A549 treated with CORT108297 at 1 μM for 4 hours (cell line): ENCODE results near the gene CACNA1D. TPM values are rescaled to one million over a fixed set of nuclear protein-coding genes. Genes with fewer than 3 reads are reported as not detected.

Experiments used
- total RNA-seq: library from RNA; stranded (reverse); fragments of 200-300 nt; extraction: Qiagen RNA extraction; gene quantifications from 5 replicates; pipeline ENCODE4 v1.2.3, GENCODE V29; 2022

Gene CACNA1D
- 0.61 to 1.2 TPM (median 0.83 TPM) in 5 replicates for total RNA-seq

DNA sequence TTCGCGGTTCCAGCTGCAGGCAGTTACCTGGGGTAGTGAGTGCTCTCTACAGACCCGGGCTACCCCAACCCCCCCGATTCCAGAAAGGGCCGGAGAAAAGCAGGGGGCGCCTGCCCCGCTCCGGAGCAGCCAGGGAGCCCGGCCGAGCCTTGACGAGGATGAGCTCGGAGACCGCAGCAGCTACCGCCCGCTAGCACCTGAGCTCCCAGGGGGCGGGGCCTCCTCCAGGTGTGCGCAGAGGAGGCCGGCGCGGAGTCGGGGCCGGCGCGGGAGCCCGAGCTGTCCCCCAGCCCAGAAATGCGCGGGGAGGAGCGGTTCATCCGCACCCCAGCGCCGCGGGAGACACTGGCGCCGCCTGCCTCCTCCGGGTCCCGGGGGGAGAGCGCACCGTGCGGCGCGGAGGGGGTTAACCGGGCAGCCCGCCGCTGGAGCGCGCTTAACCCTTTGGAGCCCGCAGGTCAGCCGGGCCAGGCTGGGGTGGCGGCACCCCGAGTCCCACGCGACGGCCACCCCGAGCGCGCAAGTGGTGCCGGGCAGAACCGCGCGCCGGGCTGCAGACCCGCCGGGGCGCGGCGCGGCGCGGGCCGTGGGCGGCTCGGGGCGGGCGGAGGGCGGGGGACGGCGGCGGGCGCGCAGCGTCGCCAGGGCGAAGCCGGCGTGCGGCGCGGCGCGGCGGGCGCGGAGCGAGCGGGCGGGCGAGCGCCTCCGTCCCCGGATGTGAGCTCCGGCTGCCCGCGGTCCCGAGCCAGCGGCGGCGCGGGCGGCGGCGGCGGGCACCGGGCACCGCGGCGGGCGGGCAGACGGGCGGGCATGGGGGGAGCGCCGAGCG lies at the start of gene CACNA1D:
TSS of gene CACNA1D (plus strand) at position 649 of the 829 bp plus-strand sequence. CDS start 556 bp downstream, outside the sequence.

DNA sequence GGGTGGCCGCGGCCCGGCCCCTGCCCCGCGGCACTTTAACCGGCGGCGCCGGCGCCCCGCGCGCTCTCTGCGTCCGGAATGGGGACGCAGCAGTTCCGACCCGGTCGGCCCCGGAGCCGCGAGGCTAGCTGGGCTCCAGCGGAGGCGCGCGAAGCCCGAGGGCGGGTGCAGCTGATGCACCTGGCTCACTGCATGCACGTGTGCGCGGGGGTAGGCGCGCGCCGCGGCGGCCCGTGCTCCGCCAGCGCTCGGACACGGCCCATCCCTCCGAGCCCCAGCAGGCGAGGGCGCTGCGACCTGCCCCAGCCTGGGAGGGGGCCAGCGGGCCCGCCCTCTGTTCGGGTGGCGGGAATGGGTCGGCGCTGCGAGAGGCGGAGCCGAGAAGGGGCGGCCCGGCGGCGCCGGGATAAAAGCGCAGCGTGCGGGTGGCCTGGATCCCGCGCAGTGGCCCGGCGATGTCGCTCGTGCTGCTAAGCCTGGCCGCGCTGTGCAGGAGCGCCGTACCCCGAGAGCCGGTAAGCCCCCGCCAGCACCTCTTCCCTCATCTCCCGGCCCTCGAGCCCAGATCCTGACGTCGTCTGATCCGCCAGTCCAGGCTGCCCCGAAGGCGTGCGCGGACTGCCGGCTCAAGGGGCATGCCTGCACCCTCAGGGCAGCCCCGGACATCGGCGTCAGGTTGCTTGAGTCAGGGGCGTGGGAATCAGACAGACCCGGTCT lies 351.9 kb downstream of the CACNA1D start, which contains the start of the genes CHDH and IL17RB:
TSS of gene CHDH (minus strand) at position 286 of the 717 bp plus-strand sequence. CDS start 22,411 bp downstream, outside the sequence.
TSS of gene IL17RB (plus strand) at position 435 of the 717 bp plus-strand sequence. CDS start at position 456, 21 bp downstream.

Other genes starting within 250 kb of the CACNA1D start
- 1,659 to 2,212 TPM (median 2,154 TPM) in 5 replicates for gene TKT, start 238.6 kb upstream of the CACNA1D start, total RNA-seq
- 6.3 to 7.9 TPM (median 6.8 TPM) in 5 replicates for gene DCP1A, start 147.1 kb upstream of the CACNA1D start, total RNA-seq